ENCODE data around the gene ZMYND19.
A peak's percentile ranks its signal among the peaks of the same experiment; 100 is the strongest.
"Not testable (repeated sequence)": the region's sequence is repeated elsewhere in the genome, so short reads cannot be mapped to it uniquely, and the experiment has no call there.

ZMYND19 gene

DNA sequence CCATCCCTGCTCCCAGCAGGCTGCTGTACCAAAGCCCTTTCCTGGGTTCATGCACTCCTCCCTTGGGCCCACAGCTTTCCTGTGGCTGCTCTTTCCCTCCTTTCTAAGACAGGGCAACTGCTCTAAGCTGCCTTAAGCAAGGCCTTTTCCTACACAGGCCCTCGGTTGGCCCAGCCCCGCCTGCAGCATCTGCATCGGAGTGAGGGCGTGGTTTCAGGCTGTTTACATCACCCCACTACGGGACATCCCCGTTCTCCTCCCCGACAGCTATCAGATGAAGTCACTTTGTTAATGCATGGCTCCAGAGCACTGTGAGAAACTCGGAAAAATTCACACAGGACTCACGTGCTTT lies 15.0 kb downstream of the ZMYND19 start:
- no peak for DNase-seq

DNA sequence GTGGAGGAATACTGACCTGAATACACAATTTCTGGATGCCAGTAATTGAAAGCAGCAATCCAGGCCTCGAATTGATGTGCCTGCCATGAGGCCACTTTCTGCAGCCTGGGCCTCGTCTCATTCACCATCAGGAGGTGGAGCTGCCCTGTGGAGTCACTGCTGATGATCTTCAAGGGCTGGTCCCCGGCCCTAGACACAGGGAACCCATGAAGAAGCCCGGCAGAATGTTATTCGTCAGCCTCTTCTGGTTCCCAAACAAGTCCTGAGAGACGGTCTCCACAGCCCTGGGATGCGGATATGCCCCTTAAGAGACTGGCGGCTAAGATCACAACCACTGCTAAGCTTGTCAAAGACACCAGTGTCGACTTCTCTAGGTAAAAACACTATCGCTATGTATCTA lies 16.1 kb downstream of the ZMYND19 start:
- in situ Hi-C loops (cut with HindIII; ENCODE audit: low pct_ligation_motif_present, low pct_unique_long_range_greater_than_20kb, low sequenced_read_pairs) = no loop called here
- DNase-seq = no peak

More for the DNA sequence above, 15.0 kb downstream of the ZMYND19 start:
- in situ Hi-C loops (cut with HindIII; ENCODE audit: low pct_ligation_motif_present, low pct_unique_long_range_greater_than_20kb, low sequenced_read_pairs) = no loop called here

DNA sequence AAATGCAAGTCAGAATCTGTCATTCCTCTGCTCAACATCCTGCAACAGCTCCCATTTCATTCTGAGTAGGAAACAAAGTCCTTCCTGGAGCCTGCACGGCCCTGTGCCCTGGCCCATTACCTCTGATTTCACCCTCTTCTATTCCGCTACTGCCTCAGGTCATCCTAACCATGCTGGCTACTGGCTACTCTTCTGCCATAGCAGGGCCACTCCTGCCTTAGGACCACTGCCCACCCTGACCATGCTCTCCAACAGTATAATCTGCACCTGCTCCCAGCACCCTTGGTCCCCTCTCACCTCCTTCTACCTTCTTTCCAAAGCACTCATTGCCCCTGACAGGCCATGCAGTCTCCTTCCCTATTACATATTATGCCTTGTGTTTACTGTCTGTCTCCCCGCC lies 19.7 kb downstream of the ZMYND19 start:
- no peak for DNase-seq
- in situ Hi-C loops (cut with HindIII; ENCODE audit: low pct_ligation_motif_present, low pct_unique_long_range_greater_than_20kb, low sequenced_read_pairs) = no loop called here

GRCh38 chr9:137569609-137570203 lies 20.6 kb downstream of the ZMYND19 start:
- DNase-seq = no peak
- in situ Hi-C loops (cut with HindIII; ENCODE audit: low pct_ligation_motif_present, low pct_unique_long_range_greater_than_20kb, low sequenced_read_pairs) = no loop called here

DNA sequence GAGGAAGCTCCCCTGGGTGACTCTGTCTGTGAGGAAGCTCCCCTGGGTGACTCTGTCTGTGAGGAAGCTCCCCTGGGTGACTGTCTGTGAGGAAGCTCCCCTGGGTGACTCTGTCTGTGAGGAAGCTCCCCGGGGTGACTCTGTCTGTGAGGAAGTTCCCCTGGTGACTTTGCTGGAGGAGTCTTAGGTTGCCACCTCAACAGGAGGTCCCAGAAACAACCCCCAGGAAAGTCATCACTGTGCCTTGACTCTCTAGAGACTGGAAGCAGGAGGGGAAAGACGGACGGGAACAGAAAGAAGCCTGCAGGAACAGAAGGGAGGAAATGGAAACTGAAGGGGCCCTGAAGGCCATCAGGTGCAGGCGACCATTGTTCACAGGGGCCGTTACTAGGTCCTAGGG lies 21.9 kb downstream of the ZMYND19 start:
- in situ Hi-C loops (cut with HindIII; ENCODE audit: low pct_ligation_motif_present, low pct_unique_long_range_greater_than_20kb, low sequenced_read_pairs); DNase-seq: not testable (repeated sequence)

DNA sequence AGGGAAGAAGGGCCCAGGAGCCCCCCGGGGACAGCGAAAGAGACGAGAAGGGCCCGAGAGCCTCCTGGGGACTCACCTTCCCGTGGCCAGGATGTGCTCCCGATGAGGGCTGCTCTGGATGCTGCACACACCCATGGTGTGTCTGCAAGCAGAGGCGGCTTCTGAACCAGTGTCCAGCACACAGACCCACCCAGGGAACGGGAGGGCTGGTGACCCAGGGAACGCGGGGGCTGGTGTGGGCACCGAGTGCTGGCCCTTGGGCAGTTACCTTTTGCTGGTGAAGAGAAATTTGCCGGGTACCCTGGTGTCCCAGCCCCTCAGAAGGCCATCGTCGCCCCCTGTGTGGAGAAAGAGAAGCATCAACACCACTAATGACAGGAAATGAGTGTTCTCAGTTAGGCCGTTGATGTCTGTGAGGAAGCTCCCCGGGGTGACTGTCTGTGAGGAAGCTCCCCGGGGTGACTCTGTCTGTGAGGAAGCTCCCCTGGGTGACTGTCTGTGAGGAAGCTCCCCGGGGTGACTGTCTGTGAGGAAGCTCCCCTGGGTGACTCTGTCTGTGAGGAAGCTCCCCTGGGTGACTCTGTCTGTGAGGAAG lies 25.4 kb downstream of the ZMYND19 start:
- in situ Hi-C loops (cut with HindIII; ENCODE audit: low pct_ligation_motif_present, low pct_unique_long_range_greater_than_20kb, low sequenced_read_pairs) = no loop called here
- no peak for DNase-seq

- in situ Hi-C loops (cut with HindIII; ENCODE audit: low pct_ligation_motif_present, low pct_unique_long_range_greater_than_20kb, low sequenced_read_pairs) = no loop called here
- DNase-seq = no peak
Measured at GRCh38 chr9:137564134-137564533, 26.2 kb downstream of the ZMYND19 start.

DNA sequence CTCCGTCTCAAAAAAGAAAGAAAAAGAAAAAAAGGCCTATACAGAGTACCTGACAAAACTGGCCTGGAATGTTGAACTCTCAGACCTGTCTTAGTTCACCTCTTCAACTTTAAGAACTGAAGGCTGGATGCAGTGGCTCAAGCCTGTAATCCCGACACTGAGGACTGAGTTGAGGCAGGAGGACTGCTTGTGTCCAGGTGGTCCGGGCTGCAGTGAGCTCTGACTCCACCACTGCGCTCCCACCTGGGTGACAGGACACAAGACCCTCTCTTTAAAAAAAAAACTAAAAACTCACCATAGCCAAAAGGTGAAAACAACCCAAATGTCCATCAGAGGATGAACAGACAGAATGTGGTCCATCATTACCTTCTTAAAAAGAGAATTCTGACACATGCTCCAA lies 32.2 kb downstream of the ZMYND19 start:
- DNase-seq = no peak
- in situ Hi-C loops (cut with HindIII; ENCODE audit: low pct_ligation_motif_present, low pct_unique_long_range_greater_than_20kb, low sequenced_read_pairs) = no loop called here

DNA sequence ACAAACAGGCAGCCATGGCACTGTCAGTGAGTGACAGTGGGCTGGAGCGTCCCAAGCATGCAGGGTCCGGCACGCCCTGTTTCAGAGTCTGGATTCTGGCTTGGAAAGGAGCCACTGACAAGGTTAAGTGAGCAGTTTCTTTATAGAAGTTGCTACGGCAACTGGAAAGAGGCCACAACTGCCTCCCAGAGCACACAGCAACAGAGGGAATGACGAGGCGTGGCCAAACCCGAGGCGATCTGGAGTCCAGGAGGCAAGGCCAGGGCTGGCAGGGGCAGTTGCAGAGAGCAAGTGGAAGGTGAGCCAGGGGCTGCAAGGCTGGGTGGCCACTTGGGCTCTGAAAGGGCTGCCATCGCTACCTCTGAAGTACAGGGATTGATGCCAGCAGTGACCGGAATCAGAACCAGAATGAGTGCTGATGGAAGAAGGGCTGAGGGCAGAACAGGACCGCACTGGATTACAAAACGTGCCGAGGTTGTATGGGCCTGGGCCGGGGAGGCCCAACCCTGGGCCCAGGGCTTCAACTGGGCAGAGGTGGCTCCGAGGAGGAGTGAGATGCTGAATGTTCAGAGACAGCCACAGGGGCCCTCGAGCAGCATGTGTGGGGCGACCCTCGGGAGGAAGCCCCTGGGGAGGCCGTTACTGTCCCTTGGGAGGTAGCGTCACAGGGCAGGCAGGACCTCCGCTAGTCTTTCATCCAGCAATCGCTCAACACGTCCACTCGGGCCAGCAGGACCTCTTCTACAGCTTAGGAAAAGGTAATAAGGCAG lies 34.1 kb downstream of the ZMYND19 start:
- no peak for DNase-seq
- in situ Hi-C loops (cut with HindIII; ENCODE audit: low pct_ligation_motif_present, low pct_unique_long_range_greater_than_20kb, low sequenced_read_pairs) = no loop called here

GRCh38 chr9:137555179-137555578 lies 35.1 kb downstream of the ZMYND19 start:
- in situ Hi-C loops (cut with HindIII; ENCODE audit: low pct_ligation_motif_present, low pct_unique_long_range_greater_than_20kb, low sequenced_read_pairs) = no loop called here
- DNase-seq = no peak

GRCh38 chr9:137554349-137554748 lies 36.0 kb downstream of the ZMYND19 start:
- in situ Hi-C loops (cut with HindIII; ENCODE audit: low pct_ligation_motif_present, low pct_unique_long_range_greater_than_20kb, low sequenced_read_pairs) = no loop called here
- no peak for DNase-seq

- DNase-seq; in situ Hi-C loops (cut with HindIII; ENCODE audit: low pct_ligation_motif_present, low pct_unique_long_range_greater_than_20kb, low sequenced_read_pairs): not testable (repeated sequence)
Measured at GRCh38 chr9:137553654-137554053, 36.7 kb downstream of the ZMYND19 start.

- DNase-seq = peak; percentile 32
- in situ Hi-C loops (cut with HindIII; ENCODE audit: low pct_ligation_motif_present, low pct_unique_long_range_greater_than_20kb, low sequenced_read_pairs) = no loop called here
Measured at GRCh38 chr9:137552022-137552768, 38.1 kb downstream of the ZMYND19 start.

DNA sequence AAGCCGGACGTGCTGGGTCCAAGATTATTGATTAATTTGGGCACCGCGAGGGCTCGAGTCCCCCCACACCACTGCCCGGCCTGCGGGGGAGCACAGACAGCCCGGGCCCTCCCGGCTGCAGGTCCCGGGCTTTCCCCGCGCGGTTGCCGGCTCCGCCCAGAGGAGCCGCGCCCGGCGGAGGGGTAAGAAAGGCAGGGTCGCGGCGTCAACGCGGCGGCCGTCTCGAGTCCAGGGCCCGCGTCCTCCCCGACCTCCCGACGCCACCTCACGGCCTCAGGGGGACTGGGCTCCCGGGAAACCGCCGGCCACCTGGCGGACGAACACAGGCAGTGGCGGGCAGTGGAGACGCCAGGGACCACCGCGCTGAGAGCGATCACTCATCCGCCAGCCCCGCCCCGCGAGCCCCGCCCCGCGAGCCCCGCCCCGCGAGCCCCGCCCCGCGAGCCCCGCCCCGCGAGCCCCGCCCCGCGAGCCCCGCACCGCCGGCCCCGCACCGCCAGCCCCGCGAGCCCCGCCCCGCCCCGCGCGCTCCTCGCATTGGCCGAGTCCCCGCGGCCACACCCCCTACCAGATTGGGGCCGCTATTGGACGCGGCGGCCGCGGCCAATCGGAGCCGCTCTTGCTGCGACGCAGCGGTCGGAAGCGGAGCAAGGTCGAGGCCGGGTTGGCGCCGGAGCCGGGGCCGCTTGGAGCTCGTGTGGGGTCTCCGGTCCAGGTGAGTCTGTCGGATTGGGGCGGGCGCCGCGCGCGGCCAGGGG lies 38.9 kb downstream of the ZMYND19 start, which contains the start of gene MRPL41:
TSS of gene MRPL41 (plus strand) at position 616 of the 758 bp plus-strand sequence. CDS start 203 bp downstream, outside the sequence.
- in situ Hi-C loops (cut with HindIII; ENCODE audit: low pct_ligation_motif_present, low pct_unique_long_range_greater_than_20kb, low sequenced_read_pairs) = no loop called here
- DNase-seq = peak; percentile 89

GRCh38 chr9:137550958-137551263 lies 39.4 kb downstream of the ZMYND19 start:
- DNase-seq; in situ Hi-C loops (cut with HindIII; ENCODE audit: low pct_ligation_motif_present, low pct_unique_long_range_greater_than_20kb, low sequenced_read_pairs): not testable (repeated sequence)

DNA sequence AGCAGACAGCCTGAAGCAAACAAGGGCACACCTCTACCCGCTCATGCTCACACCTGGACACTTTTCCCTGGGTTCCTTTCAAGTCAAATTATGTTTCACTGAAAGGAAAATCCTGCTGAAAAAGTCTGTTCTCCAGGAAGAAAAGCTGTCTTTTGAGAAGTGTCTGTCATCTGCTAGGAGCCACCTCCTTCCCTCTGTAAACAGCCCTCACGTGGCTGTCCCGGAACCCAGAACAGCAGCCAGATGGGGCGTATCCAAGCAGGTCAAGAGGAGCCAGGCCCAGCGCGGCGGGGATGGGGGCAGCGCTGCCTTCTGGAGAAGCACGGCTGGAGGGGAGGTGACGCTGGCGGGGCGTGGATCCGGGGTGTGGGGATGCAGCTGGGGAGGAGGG lies 40.1 kb downstream of the ZMYND19 start, which contains the start of gene PNPLA7:
TSS of gene PNPLA7 (minus strand) at position 172 of the 391 bp plus-strand sequence. CDS start 205 bp downstream, outside the sequence.
- in situ Hi-C loops (cut with HindIII; ENCODE audit: low pct_ligation_motif_present, low pct_unique_long_range_greater_than_20kb, low sequenced_read_pairs) = no loop called here
- peak; percentile 52 for DNase-seq

- in situ Hi-C loops (cut with HindIII; ENCODE audit: low pct_ligation_motif_present, low pct_unique_long_range_greater_than_20kb, low sequenced_read_pairs) = no loop called here
- no peak for DNase-seq
Measured at GRCh38 chr9:137547687-137548543, 42.4 kb downstream of the ZMYND19 start.

GRCh38 chr9:137545123-137545522 lies 45.2 kb downstream of the ZMYND19 start:
- in situ Hi-C loops (cut with HindIII; ENCODE audit: low pct_ligation_motif_present, low pct_unique_long_range_greater_than_20kb, low sequenced_read_pairs) = no loop called here

More at GRCh38 chr9:137545123-137545522, 45.2 kb downstream of the ZMYND19 start:
- DNase-seq = no peak

Measured in ACHN (cell line).